HG03064 (cell line): ENCODE data around the gene UPF1.

Experiments
- ATAC-seq: cut with Tn5 transposase; IDR thresholded peaks from one replicate; pipeline ENCODE4 v1.9.1; 2021; ENCODE audit warnings: low read depth; ENCODE audit not compliant: unreplicated experiment

The UPF1 gene

GRCh38 chr19:18868380-18869022 is 36.7 kb downstream of the UPF1 start:
- ATAC-seq = no peak

- no peak for ATAC-seq
Observed at GRCh38 chr19:18869023-18869618, 37.4 kb downstream of the UPF1 start.

GRCh38 chr19:18869781-18870530 is 38.2 kb downstream of the UPF1 start:
- no peak for ATAC-seq

DNA sequence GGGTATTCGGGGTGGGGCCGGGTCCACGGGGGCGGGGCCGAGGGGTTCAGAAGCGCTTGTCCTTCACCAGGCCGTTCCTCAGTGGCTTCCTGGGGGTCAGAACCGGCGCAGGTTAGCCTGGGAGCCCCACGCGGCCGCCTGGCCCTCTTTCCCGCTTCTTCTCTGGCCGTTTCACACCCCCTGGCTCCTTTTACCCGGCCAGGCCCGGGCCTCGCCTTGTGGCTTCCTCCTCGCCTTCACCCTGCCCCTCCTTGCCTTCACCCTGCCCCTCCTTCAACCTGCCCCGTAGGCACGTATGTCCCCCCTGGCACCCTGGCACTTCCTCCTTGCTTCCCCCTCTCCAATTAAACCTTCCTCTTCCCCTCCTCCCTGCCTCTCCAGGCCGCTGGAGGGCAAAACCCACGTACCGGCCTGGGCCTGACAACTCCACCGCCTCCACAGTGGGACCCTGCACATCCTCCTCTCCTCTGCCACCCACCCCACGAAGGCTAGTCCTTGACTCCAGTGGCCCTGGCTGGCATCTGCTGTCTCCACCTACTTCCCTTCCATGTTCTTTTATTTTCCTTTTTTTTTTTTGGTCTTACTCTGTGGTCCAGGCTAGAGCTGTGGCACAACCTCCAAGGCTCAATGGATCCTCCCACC is 38.9 kb downstream of the UPF1 start:
- ATAC-seq = no peak

GRCh38 chr19:18871543-18871942 is 39.8 kb downstream of the UPF1 start:
- no peak for ATAC-seq

DNA sequence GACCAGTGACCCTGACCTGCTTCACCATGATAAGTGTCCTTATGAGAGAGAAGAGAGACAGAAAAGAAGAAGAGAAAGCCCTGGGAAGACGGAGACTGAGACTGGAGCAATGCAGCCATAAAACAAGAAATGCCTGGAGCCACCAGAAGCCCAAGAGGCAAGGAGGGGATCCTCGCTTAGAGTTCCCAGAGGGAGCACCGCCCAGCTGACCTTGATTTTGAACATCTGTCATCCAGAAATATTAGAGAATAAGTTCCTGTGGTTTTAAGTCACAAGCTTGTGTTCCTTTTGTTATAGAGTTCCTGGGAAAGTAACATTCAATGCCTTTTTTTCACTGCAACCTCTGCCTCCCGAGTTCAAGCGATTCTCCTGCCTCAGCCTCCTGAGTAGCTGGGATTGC is 44.0 kb downstream of the UPF1 start:
- no peak for ATAC-seq

GRCh38 chr19:18876865-18877264 is 45.1 kb downstream of the UPF1 start:
- ATAC-seq = no peak

DNA sequence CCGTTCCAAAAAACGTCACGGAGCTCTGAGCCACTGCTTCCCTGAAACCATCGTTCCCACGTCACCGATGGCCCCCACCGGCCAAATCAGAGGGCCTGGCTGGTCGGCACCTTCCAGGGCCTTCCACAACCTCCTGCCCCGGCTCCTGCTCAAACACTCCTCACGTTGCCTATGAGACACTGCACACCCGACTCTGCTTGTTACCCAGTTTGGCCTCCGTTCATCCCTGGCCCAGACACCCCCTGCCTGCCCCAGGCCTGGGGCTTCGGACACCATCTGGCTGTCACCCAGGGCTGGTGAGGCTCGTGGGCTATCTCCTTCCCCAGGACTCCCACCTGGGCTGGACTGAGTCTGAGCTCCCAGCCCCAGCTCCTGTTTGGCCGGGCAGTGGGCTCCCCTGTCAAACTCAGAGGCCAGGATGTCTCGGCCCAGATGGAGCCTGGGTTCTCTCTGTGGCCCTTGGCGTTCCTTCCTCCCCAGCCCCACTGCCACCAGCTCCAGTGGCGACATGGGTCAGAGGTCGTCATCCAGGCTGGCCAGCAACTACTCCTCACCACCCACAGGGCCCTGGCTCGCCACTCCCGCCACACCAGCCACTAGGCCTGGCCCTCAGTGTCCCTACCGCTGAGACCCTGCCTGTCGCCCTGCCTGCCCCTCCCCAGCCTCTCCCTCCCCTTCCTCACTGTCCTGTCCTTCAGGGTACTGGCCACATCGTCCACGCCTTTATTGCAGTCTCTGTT is 46.5 kb downstream of the UPF1 start:
- ATAC-seq = no peak

DNA sequence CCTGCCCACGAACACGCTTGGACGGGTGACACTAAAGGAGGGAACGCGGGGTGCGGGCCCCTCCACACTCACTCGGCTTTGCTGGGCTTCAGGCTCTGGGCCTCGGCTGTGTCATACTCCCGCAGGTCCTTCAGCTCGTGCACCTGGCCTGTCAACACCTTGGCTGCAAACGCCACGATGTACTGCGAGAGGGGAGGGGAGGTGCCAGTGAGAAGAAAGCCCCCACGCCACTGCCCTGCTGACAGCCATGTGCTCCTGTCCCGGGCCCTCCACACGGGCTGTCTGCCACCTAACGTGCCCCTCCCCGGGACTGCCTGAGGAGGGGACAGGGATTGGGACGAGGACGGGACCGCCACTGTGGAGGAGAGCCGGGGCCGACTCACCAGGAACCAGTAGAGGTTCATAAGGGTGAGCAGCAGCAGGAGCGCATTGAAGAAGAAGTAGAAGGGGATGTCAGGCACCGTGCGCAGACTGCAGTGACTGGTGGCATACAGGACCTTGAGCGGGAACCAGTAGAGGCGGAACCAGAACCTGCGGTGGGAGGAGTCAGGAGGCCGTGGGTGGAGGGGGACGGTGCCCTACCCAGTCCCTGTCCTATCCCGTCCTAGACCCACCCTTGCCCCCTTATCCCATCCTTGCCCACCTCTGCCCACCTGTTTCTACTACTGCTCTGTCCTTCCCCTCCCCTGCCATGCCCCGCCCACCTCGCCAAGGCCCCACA is 47.3 kb downstream of the UPF1 start:
- no peak for ATAC-seq

- ATAC-seq = no peak
Observed at GRCh38 chr19:18879579-18880373, 48.0 kb downstream of the UPF1 start.

- ATAC-seq = no peak
Observed at GRCh38 chr19:18881491-18881890, 49.7 kb downstream of the UPF1 start.

GRCh38 chr19:18883526-18884304 is 52.0 kb downstream of the UPF1 start:
- ATAC-seq = no peak

DNA sequence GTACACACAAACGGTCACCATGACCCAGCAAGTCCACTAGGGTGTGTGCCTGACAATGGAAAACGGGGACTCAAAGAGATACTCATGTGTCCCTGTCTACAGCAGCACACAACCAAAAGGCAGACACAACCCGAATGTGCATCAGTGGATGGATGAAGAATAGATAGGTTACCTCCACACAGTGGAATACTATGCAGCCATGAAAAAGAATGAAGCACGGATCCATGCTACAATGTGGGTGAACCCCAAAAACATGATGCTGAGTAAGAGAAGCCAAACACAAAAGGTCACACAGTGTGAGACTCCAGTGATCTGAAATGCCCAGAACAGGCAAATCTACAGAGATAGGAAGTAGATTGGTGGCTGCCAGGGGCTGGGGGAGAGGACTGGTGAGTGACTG is 55.2 kb downstream of the UPF1 start:
- ATAC-seq = no peak

- no peak for ATAC-seq
Observed at GRCh38 chr19:18889949-18890745, 58.4 kb downstream of the UPF1 start.

GRCh38 chr19:18893587-18894253 is 62.0 kb downstream of the UPF1 start:
- no peak for ATAC-seq

GRCh38 chr19:18894254-18895037 is 62.7 kb downstream of the UPF1 start:
- ATAC-seq = no peak
